Colonic mucosa (tissue), 4 donors: ENCODE data around the gene NHEJ1. TPM values are rescaled to one million over a fixed set of nuclear protein-coding genes. Genes with fewer than 3 reads are reported as not detected.

Experiments used
- DNase-seq: peaks from one replicate; pipeline ENCODE4 v3.0.0-alpha.2; 2020
- H3K27ac ChIP-seq: fragments of 200-600 bp; one replicate; pipeline ENCODE4 v1.8.0; 2021
- H3K27me3 ChIP-seq: fragments of 200-600 bp; one replicate; pipeline ENCODE4 v1.8.0; 2021
- H3K36me3 ChIP-seq: fragments of 200-600 bp; one replicate; pipeline ENCODE4 v1.8.0; 2021
- H3K4me1 ChIP-seq: fragments of 200-600 bp; one replicate; pipeline ENCODE4 v1.8.0; 2021; ENCODE audit warnings: mild to moderate bottlenecking
- H3K4me3 ChIP-seq: fragments of 200-600 bp; one replicate; pipeline ENCODE4 v1.8.0; 2021
- H3K9ac ChIP-seq, 2 donors: one replicate each; pipeline ENCODE4 v1.7.0; 2013; ENCODE audit warnings: control low read depth in 2 of 2, low read depth in 2 of 2, low read length in 2 of 2
- H3K9me3 ChIP-seq: fragments of 200-600 bp; one replicate; pipeline ENCODE4 v1.8.0; 2021
- intact Hi-C: fragments of 100-400 bp; cut with DNase I; formaldehyde crosslinking; loops from one replicate; pipeline ENCODE4 v1.14.1; 2022
- total RNA-seq, 2 donors: library from RNA; stranded (reverse); fragmentation: NEBNext Ultra II Directional in 1 of 2; extraction: Animal tissue kit (Norgen Biotek cat#: 25700) in 1 of 2; gene quantifications; one replicate each; pipeline ENCODE4 v1.2.1, GENCODE V29; 2021
- TF ChIP-seq, protein P1 (sequence below): fragments of 200-600 bp; IDR thresholded peaks from one replicate; pipeline ENCODE4 v1.8.0; 2022; ENCODE audit warnings: antibody characterized with exemption, mild to moderate bottlenecking
- donor health status: healthy.
- donor health status: DM: no; HTN: no; CAD: no.
- donor health status: DM: no; HTN: no; CAD: no.

Gene NHEJ1
- total RNA-seq, 2 donors from 2014 or later = 30.7 to 51.1 TPM

DNA sequence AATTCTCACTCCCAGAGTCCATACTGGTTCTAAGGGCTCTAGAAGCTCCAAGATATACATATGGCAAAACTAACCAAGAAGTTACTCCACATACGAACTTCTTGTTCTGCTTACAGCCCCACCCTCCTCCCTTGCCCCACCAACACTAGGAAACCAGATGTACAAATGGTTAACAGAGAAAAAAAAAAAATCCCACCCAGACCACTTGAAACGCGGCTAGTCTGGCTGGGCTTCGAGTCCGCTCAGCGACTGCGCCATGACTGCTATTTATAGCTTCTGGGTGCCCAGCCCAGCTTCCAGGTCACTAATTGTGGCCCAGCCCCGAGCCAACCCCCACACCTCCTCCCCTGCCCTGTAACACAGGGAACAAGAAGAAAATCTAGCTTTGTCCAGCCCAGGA is 52.9 kb downstream of the NHEJ1 start:
- TF ChIP-seq, protein P1, sequence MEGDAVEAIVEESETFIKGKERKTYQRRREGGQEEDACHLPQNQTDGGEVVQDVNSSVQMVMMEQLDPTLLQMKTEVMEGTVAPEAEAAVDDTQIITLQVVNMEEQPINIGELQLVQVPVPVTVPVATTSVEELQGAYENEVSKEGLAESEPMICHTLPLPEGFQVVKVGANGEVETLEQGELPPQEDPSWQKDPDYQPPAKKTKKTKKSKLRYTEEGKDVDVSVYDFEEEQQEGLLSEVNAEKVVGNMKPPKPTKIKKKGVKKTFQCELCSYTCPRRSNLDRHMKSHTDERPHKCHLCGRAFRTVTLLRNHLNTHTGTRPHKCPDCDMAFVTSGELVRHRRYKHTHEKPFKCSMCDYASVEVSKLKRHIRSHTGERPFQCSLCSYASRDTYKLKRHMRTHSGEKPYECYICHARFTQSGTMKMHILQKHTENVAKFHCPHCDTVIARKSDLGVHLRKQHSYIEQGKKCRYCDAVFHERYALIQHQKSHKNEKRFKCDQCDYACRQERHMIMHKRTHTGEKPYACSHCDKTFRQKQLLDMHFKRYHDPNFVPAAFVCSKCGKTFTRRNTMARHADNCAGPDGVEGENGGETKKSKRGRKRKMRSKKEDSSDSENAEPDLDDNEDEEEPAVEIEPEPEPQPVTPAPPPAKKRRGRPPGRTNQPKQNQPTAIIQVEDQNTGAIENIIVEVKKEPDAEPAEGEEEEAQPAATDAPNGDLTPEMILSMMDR = no peak
- H3K4me3 ChIP-seq = no peak overlapping the region
- peak; percentile 49 for DNase-seq
- H3K4me1 ChIP-seq = peaks cover 5% of the 10 kb centered on the region
- intact Hi-C loops = no loop called here
- no peak overlapping the region for H3K27ac ChIP-seq
- no peaks in the 10 kb centered on the region for H3K9me3 ChIP-seq
- peak overlapping the region in 1 of 2 donors; percentile 48 for H3K9ac ChIP-seq
- no peaks in the 10 kb centered on the region for H3K36me3 ChIP-seq
- no peaks in the 10 kb centered on the region for H3K27me3 ChIP-seq

DNA sequence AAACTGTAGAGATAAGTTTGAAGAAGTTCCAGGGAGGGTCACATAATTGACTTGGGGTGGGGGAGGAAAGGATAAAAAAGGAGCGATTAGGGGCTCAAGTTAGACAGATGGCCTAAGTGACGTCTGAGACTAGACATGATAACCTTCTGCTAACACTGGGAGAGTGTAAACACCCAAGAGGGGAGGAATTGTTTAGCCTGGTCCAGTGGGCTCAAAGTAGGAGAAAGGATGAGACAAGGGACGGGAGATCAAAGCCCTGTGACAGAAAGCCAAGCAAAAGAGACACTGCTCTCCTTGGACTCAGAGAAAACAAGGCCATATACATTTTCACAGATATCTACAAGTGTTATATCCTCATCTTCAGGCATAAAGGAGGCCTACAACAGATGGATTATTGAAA is 54.4 kb downstream of the NHEJ1 start:
- no peak overlapping the region for H3K9ac ChIP-seq
- TF ChIP-seq, protein P1 = no peak
- intact Hi-C loops = no loop called here
- H3K9me3 ChIP-seq = no peaks in the 10 kb centered on the region
- no peaks in the 10 kb centered on the region for H3K36me3 ChIP-seq
- no peak for DNase-seq
- no peak overlapping the region for H3K4me3 ChIP-seq
- no peaks in the 10 kb centered on the region for H3K27me3 ChIP-seq
- H3K4me1 ChIP-seq = peaks cover 5% of the 10 kb centered on the region
- H3K27ac ChIP-seq = no peak overlapping the region

DNA sequence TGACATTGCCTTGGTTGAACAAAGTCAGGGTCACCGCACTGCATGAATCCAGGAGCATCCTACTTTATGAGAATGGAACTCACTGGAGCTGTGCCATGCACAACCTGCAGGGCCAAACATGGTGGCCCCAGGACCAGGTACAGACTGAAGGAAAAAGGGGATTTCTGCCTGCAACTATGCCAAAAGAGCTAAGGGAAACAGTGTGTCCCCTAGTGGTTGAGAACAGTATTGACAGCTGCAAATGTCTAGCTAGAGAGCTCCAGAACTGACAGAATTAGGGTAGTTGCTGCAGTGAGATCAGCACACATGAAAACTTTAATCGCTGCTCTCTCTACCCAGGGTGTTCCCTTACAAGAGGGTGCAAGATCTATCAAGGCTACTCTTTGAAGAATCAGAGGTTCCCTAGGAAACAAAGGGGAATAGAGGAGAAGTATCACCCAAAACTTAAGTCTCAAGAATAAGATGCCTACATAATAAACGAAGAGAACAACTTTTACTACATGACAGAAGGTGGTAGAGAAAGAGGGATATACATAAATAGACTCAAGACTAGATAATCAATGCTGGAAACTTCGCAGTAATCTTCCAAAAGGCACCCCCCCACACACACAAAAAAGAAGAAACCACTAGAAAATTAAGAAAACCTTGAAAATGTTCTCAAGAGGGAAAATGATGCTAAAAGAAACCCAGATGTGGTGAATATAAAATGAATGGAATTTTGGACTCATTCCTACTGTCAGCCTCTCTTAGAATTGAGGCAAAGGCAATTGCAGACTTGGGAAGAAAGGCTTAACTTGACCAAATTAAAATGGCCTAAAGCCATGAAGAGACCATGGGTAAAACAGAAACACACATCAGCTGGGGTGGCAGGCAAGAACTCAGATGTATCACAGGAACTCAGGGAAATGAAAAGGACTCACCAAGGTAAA is 56.2 kb downstream of the NHEJ1 start:
- Histone ChIP-seq H3K4me3 (no peak overlapping the region), H3K36me3 (no peaks in the 10 kb centered on the region), H3K9me3 (no peaks in the 10 kb centered on the region), H3K9ac (no peak overlapping the region), H3K27me3 (no peaks in the 10 kb centered on the region), H3K27ac (no peak overlapping the region), H3K4me1 (no peaks in the 10 kb centered on the region)
- TF ChIP-seq, protein P1 = peak; percentile 73
- no peak for DNase-seq
- intact Hi-C loops = no loop called here

DNA sequence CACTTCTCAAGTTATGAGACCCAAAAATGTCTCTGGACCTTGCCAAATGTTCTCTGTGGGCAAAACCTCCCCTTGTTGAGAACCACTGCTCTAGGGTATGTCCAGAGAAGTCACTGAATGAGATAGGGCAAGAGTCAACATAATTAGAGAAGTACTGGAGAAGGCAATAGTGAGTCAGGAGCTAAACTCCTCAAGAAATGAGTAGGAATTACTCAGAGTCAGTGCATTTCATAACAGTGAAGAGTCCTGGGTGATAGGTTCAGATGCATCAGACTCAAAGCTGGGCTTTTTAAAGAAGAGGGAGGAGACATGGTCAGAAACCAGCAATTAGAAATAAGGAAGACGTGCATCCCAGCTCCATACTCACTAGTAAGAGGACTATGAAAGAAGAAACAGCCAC is 61.3 kb downstream of the NHEJ1 start:
- DNase-seq = no peak
- TF ChIP-seq, protein P1 = no peak
- H3K4me3 ChIP-seq = no peak overlapping the region
- no peaks in the 10 kb centered on the region for H3K36me3 ChIP-seq
- no peaks in the 10 kb centered on the region for H3K4me1 ChIP-seq
- no peaks in the 10 kb centered on the region for H3K27me3 ChIP-seq
- H3K9me3 ChIP-seq = no peaks in the 10 kb centered on the region
- intact Hi-C loops = no loop called here
- H3K27ac ChIP-seq = no peak overlapping the region
- H3K9ac ChIP-seq = no peak overlapping the region

DNA sequence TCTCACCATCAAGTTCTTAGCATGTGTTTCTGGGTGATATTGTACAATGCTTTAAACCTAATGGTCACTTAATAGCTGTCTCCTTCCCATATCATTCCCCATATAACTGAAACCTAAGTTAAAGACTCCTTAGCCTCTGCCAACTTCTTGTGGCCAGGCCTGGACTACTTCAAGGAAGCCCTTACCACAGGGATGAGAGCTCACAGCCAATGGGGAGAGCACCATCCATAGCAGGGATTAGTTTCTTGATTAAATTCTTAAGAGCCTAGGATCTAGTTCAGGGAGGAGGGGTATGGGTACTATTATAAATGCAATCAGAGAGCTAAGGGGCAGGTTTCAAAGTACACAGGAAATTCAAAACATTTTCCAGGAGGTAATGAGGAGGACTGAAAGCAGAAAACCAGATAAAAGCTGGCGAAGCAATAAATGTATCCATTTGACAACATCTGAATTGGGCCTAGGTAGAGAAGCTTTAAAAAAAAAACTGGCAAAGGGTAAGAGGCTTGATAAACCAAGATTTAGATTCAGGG is 65.1 kb downstream of the NHEJ1 start:
- no peaks in the 10 kb centered on the region for H3K4me1 ChIP-seq
- H3K27ac ChIP-seq = no peak overlapping the region
- DNase-seq = no peak
- intact Hi-C loops = no loop called here
- no peaks in the 10 kb centered on the region for H3K9me3 ChIP-seq
- no peaks in the 10 kb centered on the region for H3K27me3 ChIP-seq
- H3K36me3 ChIP-seq = no peaks in the 10 kb centered on the region
- H3K9ac ChIP-seq = no peak overlapping the region
- no peak overlapping the region for H3K4me3 ChIP-seq
- TF ChIP-seq, protein P1 = no peak
